Prostate gland (tissue), 2 donors: Measurements from ENCODE around the gene DPYD.

ENCODE experiments used
- POLR2A ChIP-seq: fragments of 450-650 bp; IDR thresholded peaks from one replicate; pipeline ENCODE4 v1.6.1; 2016; ENCODE audit warnings: antibody characterized with exemption, mild to moderate bottlenecking
- POLR2AphosphoS5 ChIP-seq: sonication (generic); formaldehyde crosslinking; IDR thresholded peaks from one replicate; pipeline ENCODE4 v1.6.1; 2017; ENCODE audit warnings: antibody characterized with exemption
- TF ChIP-seq, protein P1 (sequence below), 4 experiments: fragments of 200-600 bp in 2 of 4; fragments of 450-650 bp in 2 of 4; sonication (generic) in 2 of 4; IDR thresholded peaks; 1 replicate in 3 of 4; 2 replicates in 1 of 4; pipeline ENCODE4 v1.5.1; 2016 to 2019; ENCODE audit warnings: antibody characterized with exemption in 4 of 4, mild to moderate bottlenecking in 2 of 4, moderate library complexity in 2 of 4

DNA sequence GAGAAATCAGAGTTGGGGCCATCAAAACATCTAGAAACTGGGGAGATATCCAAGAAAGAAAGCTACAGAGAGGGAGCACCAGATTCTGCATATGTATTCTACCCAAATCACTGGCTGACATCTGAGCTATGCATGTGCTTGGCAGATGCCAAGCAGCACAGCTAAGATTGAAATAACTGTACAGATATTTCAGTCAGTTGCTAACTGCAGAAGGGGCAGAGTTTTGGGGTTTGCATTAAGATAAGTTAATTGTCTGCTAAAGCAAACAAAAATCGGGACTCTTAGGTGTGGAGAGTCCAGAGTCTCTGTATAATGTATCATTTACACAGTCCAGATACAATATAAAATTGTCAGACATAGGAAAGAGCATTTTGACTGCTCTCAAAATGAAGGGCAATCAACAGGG, 762.1 kb downstream of the DPYD start:
- TF ChIP-seq, protein P1, sequence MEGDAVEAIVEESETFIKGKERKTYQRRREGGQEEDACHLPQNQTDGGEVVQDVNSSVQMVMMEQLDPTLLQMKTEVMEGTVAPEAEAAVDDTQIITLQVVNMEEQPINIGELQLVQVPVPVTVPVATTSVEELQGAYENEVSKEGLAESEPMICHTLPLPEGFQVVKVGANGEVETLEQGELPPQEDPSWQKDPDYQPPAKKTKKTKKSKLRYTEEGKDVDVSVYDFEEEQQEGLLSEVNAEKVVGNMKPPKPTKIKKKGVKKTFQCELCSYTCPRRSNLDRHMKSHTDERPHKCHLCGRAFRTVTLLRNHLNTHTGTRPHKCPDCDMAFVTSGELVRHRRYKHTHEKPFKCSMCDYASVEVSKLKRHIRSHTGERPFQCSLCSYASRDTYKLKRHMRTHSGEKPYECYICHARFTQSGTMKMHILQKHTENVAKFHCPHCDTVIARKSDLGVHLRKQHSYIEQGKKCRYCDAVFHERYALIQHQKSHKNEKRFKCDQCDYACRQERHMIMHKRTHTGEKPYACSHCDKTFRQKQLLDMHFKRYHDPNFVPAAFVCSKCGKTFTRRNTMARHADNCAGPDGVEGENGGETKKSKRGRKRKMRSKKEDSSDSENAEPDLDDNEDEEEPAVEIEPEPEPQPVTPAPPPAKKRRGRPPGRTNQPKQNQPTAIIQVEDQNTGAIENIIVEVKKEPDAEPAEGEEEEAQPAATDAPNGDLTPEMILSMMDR (IDR thresholded peaks at IDR 0.05) = no peak
- TF ChIP-seq POLR2A = no peak
- no peak for TF ChIP-seq POLR2AphosphoS5
